Measurements from ENCODE around the gene FTL. TPM values are rescaled to one million over a fixed set of nuclear protein-coding genes. Genes with fewer than 3 reads are reported as not detected.
A peak's percentile ranks its signal among the peaks of the same experiment; 100 is the strongest.

Gene FTL
- total RNA-seq, 4 donors from 2014 or later, result 2,478 to 4,094 (median 2,824) TPM

DNA sequence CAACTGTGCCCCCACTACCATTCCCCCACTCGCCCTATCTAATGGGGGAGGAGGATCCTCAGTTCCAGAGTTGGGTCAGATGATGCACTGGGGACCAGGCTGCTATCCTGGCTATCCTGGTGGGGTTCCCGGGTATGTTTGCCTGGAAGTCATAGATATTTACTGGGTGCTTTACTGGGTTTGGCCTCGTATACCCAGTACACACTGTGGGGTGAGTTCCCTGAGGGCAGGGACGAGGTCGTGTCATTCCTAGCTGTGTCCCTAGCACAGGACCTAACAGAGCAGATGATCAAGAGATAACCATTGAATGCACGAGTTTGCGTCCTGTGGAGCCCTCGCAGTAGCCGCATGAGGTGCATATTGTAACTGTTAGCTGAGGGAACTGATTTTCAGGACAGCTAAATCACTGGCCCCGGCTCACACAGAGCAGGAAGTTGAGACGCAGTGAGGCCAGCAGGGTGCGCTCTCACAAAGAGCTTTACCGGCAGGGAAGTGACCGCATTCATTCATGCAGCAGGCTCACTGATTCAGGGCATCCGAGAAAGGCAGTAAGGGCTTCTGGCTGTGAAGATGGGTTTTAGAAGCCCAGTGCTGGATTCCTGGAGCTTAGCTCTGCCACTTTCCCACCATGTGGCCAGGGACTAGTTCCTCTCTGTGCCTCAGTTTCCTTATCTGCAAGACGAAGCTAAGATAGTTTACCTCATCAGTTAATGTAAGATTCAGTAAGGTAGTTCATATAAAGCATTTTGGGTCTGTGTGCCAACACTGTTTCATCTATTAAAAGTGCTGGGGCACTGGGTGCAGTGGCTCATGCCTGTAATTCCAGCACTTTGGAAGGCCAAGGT is 34.6 kb downstream of the FTL start:
- Histone ChIP-seq H3K27me3 (no peaks in the 10 kb centered on the region), H3K36me3 (peaks cover 0 to 42% of the 10 kb centered on the region in 2 donors), H3K4me1 (peaks cover 0 to 10% (median 2%) of the 10 kb centered on the region in 3 donors), H3K27ac (no peak overlapping the region), H3K9me3 (no peaks in the 10 kb centered on the region), H3K4me3 (no peak overlapping the region)
- TF ChIP-seq POLR2AphosphoS5 (IDR thresholded peaks at IDR 0.05) (no peak), POLR2A (IDR thresholded peaks at IDR 0.05) (no peak), EP300 (IDR thresholded peaks at IDR 0.05) (no peak)
- TF ChIP-seq, protein P1, sequence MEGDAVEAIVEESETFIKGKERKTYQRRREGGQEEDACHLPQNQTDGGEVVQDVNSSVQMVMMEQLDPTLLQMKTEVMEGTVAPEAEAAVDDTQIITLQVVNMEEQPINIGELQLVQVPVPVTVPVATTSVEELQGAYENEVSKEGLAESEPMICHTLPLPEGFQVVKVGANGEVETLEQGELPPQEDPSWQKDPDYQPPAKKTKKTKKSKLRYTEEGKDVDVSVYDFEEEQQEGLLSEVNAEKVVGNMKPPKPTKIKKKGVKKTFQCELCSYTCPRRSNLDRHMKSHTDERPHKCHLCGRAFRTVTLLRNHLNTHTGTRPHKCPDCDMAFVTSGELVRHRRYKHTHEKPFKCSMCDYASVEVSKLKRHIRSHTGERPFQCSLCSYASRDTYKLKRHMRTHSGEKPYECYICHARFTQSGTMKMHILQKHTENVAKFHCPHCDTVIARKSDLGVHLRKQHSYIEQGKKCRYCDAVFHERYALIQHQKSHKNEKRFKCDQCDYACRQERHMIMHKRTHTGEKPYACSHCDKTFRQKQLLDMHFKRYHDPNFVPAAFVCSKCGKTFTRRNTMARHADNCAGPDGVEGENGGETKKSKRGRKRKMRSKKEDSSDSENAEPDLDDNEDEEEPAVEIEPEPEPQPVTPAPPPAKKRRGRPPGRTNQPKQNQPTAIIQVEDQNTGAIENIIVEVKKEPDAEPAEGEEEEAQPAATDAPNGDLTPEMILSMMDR (IDR thresholded peaks at IDR 0.05), result peak in 3 of 4 experiments; percentile 38 to 61 (median 43)
- WGBS, 2 donors (ENCODE audit: low coverage in 1 of 2), result 40 to 53% methylated on average over 3 to 9 of the region's 16 CpGs
- ATAC-seq, result no peak

DNA sequence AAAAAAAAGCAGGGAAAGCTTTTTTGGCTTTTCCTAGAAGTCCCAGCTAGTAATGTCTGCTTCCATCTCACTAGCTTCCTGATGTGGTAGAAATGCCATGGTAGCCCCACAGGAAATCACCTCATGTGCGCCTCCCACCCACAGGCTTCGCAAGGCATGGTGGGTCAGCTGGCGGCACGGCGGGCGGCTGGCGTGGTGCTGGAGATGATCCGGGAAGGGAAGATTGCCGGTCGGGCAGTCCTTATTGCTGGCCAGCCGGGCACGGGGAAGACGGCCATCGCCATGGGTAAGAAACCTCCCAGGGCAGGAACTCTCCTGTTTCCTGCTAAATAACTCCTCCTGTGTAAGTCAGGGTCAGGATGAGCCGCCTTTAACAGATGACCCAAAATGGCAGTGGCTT is 39.0 kb downstream of the FTL start:
- WGBS, 2 donors (ENCODE audit: low coverage in 1 of 2), result 94% methylated on average over 8 of the region's 15 CpGs; no CpG with 5 or more reads in 1 of the 2 donors
- ATAC-seq, result no peak
- TF ChIP-seq POLR2AphosphoS5 (IDR thresholded peaks at IDR 0.05), result no peak
- TF ChIP-seq EP300 (IDR thresholded peaks at IDR 0.05), result no peak
- TF ChIP-seq POLR2A (IDR thresholded peaks at IDR 0.05), result no peak
- TF ChIP-seq, protein P1 (IDR thresholded peaks at IDR 0.05), result no peak
- Histone ChIP-seq H3K27ac (no peak overlapping the region), H3K27me3 (no peaks in the 10 kb centered on the region), H3K4me1 (no peaks in the 10 kb centered on the region), H3K9me3 (no peaks in the 10 kb centered on the region), H3K4me3 (no peak overlapping the region), H3K36me3 (peaks cover 0 to 83% of the 10 kb centered on the region in 2 donors)

DNA sequence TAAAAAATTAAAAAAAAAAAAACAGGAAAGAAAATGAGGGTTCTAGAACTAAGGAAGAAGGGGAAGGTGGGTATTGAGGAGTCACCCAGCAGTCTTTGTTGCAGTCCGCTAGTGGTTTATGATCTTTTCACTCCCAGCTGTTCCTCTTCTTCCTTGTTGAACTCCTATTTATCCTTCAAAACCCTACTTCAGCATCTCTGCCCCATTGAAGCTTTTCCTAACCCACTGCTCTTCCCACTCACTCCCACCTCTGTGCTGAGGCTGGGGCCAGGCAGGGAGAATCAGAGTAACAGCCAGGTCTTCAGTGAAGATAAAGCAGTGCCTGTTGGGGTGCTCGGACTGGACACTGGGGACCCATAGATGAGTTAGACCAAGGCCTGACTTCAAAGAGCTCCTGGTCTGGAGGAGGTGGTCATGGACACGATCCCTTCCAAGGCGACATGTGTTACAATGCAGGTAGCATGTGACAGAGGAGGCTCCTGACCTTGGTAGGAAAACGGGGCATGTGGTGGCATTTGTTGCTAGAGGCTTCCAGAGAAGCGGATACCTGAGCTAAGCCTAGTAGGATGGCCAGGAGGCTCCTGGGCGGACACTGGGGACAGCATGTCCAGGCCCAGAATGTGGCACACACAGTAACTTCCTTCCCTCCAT is 40.0 kb downstream of the FTL start:
- TF ChIP-seq EP300 (IDR thresholded peaks at IDR 0.05) (no peak), POLR2AphosphoS5 (IDR thresholded peaks at IDR 0.05) (no peak), POLR2A (IDR thresholded peaks at IDR 0.05) (no peak)
- TF ChIP-seq, protein P1 (IDR thresholded peaks at IDR 0.05), result no peak
- ATAC-seq, result no peak
- H3K36me3 ChIP-seq, result peaks cover 0 to 90% of the 10 kb centered on the region in 2 donors
- H3K27ac ChIP-seq, result no peak overlapping the region
- 100% methylated on average over 3 of the region's 7 CpGs for WGBS, 2 donors (ENCODE audit: low coverage in 1 of 2)
- H3K4me1 ChIP-seq, result no peaks in the 10 kb centered on the region
- no peaks in the 10 kb centered on the region for H3K9me3 ChIP-seq
- no peak overlapping the region for H3K4me3 ChIP-seq
- H3K27me3 ChIP-seq, result no peaks in the 10 kb centered on the region

DNA sequence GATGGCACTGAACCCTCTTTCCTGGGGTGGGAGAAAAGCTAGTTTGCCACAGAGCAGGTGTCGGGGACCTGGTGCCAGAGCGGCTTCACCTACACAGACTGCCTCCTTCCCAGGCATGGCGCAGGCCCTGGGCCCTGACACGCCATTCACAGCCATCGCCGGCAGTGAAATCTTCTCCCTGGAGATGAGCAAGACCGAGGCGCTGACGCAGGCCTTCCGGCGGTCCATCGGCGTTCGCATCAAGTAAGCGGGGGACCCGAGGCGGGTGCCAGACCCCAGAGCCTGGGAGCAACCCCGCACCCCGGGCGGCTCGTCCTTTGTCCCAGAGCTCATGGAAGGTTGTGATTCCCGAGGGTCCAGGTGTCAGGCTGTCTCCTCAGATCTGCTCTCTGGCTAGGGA is 41.8 kb downstream of the FTL start:
- no peaks in the 10 kb centered on the region for H3K4me1 ChIP-seq
- no peaks in the 10 kb centered on the region for H3K27me3 ChIP-seq
- TF ChIP-seq, protein P1 (IDR thresholded peaks at IDR 0.05), result no peak
- TF ChIP-seq EP300 (IDR thresholded peaks at IDR 0.05) (no peak), POLR2A (IDR thresholded peaks at IDR 0.05) (no peak), POLR2AphosphoS5 (IDR thresholded peaks at IDR 0.05) (no peak)
- no peak overlapping the region for H3K27ac ChIP-seq
- peaks cover 0 to 98% of the 10 kb centered on the region in 2 donors for H3K36me3 ChIP-seq
- ATAC-seq, result no peak
- no peak overlapping the region for H3K4me3 ChIP-seq
- WGBS, 2 donors (ENCODE audit: low coverage in 1 of 2), result 93% methylated on average over 6 of the region's 22 CpGs; no CpG with 5 or more reads in 1 of the 2 donors
- no peaks in the 10 kb centered on the region for H3K9me3 ChIP-seq
